H1 (cell line): ENCODE results near the gene TMC6. TPM values are rescaled to one million over a fixed set of nuclear protein-coding genes. Genes with fewer than 3 reads are reported as not detected.

Experiments
- CTCF ChIP-seq, 3 experiments: IDR thresholded peaks; 1 replicate in 2 of 3; 2 replicates in 1 of 3; pipeline versions ENCODE4 v1.5.1 to v1.6.1; 2011; ENCODE audit warnings: low read length in 3 of 3, mild to moderate bottlenecking in 3 of 3, inconsistent platforms in 2 of 3, low read depth in 1 of 3, moderate library complexity in 1 of 3; ENCODE audit not compliant: insufficient read depth in 1 of 3; ENCODE audit errors: control extremely low read depth in 1 of 3
- GABPA ChIP-seq: IDR thresholded peaks from 2 replicates; pipeline ENCODE4 v1.6.1; 2011; ENCODE audit warnings: mild to moderate bottlenecking, low read length, moderate library complexity, borderline replicate concordance; ENCODE audit not compliant: insufficient read depth
- KDM5A ChIP-seq: fragments of 200-600 bp; IDR thresholded peaks from 2 replicates; pipeline ENCODE4 v1.7.1; 2012; ENCODE audit warnings: mild to moderate bottlenecking, low read length, inconsistent platforms, mixed read lengths
- MAX ChIP-seq: IDR thresholded peaks from 2 replicates; pipeline ENCODE4 v1.6.1; 2012; ENCODE audit warnings: inconsistent platforms
- POLR2AphosphoS5 ChIP-seq: IDR thresholded peaks from 2 replicates; pipeline ENCODE4 v1.6.1; 2011; ENCODE audit warnings: low read depth, low read length
- POU5F1 ChIP-seq: IDR thresholded peaks from 2 replicates; pipeline ENCODE4 v1.6.1; 2011; ENCODE audit warnings: low read depth, mild to moderate bottlenecking, low read length, moderate library complexity
- TAF7 ChIP-seq: optimal IDR thresholded peaks from 2 replicates; pipeline ENCODE3; 2011; ENCODE audit warnings: low read depth, mild to moderate bottlenecking, inconsistent platforms, low read length, moderate library complexity, borderline replicate concordance
- polyA plus RNA-seq, 7 experiments: library from polyadenylated mRNA; depleted of rRNA in 3 of 7; stranded (reverse) in 5 of 7; unstranded in 2 of 7; fragments of >200 nt in 5 of 7; fragments of 200-250 nt in 2 of 7; gene quantifications; 1 replicate in 5 of 7; 2 replicates in 1 of 7; 4 replicates in 1 of 7; pipeline versions ENCODE4 v1.2.1 to v1.2.3, GENCODE V29; 2011 to 2013; ENCODE audit warnings: missing spikeins in 2 of 7, mixed read lengths in 2 of 7
- total RNA-seq: library from RNA; stranded (reverse); fragmentation: NEBNext Ultra II Directional; extraction: Animal tissue kit (Norgen Biotek cat#: 25700); gene quantifications from 2 replicates; pipeline ENCODE4 v1.2.1, GENCODE V29; 2021
- TF ChIP-seq, protein P1 (sequence below): fragments of 300-600 bp; sonication (generic); IDR thresholded peaks from 2 replicates; pipeline ENCODE4 v1.7.1; 2012; ENCODE audit warnings: low read length, moderate library complexity, mild to moderate bottlenecking, inconsistent platforms; ENCODE audit not compliant: insufficient replicate concordance

Gene TMC6
- total and polyA plus RNA-seq, 2 of the 8 experiments (the other 6 are each of a cell fraction or from before 2014, with no cell fraction given): 39.4 to 77.6 TPM

DNA sequence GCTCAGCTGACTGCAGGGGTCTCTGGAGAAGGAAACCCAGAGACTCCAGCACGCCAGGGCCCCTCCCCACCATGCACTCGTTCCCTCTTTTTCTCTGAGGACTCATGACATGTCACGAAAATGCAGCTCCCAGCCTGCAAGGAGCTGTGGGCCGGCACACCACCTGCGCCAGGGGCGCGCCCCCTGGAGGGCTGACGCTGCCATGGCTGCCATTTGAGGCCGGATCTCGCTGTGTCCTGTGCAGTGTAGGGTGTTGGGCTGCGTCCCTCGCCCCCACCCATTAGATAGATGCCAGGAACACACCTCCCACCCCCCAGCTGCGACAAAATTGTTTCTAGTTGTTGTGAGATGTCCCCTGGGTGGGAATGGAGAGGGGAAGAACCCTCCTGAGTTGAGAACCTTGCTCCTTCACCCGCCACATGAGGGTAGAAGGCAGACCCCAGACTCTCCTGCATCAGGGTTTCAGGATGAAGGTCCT lies 48.0 kb upstream of the TMC6 start (continued):
- TF ChIP-seq, protein P1, sequence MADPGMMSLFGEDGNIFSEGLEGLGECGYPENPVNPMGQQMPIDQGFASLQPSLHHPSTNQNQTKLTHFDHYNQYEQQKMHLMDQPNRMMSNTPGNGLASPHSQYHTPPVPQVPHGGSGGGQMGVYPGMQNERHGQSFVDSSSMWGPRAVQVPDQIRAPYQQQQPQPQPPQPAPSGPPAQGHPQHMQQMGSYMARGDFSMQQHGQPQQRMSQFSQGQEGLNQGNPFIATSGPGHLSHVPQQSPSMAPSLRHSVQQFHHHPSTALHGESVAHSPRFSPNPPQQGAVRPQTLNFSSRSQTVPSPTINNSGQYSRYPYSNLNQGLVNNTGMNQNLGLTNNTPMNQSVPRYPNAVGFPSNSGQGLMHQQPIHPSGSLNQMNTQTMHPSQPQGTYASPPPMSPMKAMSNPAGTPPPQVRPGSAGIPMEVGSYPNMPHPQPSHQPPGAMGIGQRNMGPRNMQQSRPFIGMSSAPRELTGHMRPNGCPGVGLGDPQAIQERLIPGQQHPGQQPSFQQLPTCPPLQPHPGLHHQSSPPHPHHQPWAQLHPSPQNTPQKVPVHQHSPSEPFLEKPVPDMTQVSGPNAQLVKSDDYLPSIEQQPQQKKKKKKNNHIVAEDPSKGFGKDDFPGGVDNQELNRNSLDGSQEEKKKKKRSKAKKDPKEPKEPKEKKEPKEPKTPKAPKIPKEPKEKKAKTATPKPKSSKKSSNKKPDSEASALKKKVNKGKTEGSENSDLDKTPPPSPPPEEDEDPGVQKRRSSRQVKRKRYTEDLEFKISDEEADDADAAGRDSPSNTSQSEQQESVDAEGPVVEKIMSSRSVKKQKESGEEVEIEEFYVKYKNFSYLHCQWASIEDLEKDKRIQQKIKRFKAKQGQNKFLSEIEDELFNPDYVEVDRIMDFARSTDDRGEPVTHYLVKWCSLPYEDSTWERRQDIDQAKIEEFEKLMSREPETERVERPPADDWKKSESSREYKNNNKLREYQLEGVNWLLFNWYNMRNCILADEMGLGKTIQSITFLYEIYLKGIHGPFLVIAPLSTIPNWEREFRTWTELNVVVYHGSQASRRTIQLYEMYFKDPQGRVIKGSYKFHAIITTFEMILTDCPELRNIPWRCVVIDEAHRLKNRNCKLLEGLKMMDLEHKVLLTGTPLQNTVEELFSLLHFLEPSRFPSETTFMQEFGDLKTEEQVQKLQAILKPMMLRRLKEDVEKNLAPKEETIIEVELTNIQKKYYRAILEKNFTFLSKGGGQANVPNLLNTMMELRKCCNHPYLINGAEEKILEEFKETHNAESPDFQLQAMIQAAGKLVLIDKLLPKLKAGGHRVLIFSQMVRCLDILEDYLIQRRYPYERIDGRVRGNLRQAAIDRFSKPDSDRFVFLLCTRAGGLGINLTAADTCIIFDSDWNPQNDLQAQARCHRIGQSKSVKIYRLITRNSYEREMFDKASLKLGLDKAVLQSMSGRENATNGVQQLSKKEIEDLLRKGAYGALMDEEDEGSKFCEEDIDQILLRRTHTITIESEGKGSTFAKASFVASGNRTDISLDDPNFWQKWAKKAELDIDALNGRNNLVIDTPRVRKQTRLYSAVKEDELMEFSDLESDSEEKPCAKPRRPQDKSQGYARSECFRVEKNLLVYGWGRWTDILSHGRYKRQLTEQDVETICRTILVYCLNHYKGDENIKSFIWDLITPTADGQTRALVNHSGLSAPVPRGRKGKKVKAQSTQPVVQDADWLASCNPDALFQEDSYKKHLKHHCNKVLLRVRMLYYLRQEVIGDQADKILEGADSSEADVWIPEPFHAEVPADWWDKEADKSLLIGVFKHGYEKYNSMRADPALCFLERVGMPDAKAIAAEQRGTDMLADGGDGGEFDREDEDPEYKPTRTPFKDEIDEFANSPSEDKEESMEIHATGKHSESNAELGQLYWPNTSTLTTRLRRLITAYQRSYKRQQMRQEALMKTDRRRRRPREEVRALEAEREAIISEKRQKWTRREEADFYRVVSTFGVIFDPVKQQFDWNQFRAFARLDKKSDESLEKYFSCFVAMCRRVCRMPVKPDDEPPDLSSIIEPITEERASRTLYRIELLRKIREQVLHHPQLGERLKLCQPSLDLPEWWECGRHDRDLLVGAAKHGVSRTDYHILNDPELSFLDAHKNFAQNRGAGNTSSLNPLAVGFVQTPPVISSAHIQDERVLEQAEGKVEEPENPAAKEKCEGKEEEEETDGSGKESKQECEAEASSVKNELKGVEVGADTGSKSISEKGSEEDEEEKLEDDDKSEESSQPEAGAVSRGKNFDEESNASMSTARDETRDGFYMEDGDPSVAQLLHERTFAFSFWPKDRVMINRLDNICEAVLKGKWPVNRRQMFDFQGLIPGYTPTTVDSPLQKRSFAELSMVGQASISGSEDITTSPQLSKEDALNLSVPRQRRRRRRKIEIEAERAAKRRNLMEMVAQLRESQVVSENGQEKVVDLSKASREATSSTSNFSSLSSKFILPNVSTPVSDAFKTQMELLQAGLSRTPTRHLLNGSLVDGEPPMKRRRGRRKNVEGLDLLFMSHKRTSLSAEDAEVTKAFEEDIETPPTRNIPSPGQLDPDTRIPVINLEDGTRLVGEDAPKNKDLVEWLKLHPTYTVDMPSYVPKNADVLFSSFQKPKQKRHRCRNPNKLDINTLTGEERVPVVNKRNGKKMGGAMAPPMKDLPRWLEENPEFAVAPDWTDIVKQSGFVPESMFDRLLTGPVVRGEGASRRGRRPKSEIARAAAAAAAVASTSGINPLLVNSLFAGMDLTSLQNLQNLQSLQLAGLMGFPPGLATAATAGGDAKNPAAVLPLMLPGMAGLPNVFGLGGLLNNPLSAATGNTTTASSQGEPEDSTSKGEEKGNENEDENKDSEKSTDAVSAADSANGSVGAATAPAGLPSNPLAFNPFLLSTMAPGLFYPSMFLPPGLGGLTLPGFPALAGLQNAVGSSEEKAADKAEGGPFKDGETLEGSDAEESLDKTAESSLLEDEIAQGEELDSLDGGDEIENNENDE: no peak
- TF ChIP-seq GABPA: no peak; the same call in 1 of the 2 replicates
- no peak for TF ChIP-seq KDM5A
- no peak for TF ChIP-seq TAF7
- TF ChIP-seq POU5F1: no peak
- peak; percentile 89 to 99 (median 94) for TF ChIP-seq CTCF (IDR thresholded peaks at IDR 0.05; ENCODE audit: control extremely low read depth in 1 of 3, insufficient read depth in 1 of 3, low read depth in 1 of 3, low read length in 3 of 3)
- TF ChIP-seq MAX: peak; percentile 76
- TF ChIP-seq POLR2AphosphoS5: peak; percentile 65; the same call in 1 of the 2 replicates
